GM12878 (cell line): ENCODE results near the gene MRPS25. TPM values are rescaled to one million over a fixed set of nuclear protein-coding genes. Genes with fewer than 3 reads are reported as not detected.

Source experiments
- CBFB ChIP-seq: IDR thresholded peaks from 2 replicates; pipeline ENCODE4 v1.6.1; 2016; ENCODE audit warnings: antibody characterized with exemption, low read depth
- CHD4 ChIP-seq: fragments of 200-600 bp; sonication (generic); IDR thresholded peaks from 2 replicates; pipeline ENCODE4 v1.6.1; 2016; ENCODE audit warnings: mild to moderate bottlenecking
- CUX1 ChIP-seq: IDR thresholded peaks from 2 replicates; pipeline ENCODE4 v1.6.1; 2012; ENCODE audit warnings: improper control_type of control experiment, low read depth, low read length; ENCODE audit not compliant: insufficient replicate concordance
- E2F4 ChIP-seq: IDR thresholded peaks from 2 replicates; pipeline ENCODE4 v1.6.1; 2012; ENCODE audit warnings: low read depth, low read length, improper control_type of control experiment
- EGR1 ChIP-seq, 2 experiments: IDR thresholded peaks; 1 replicate in 1 of 2; 2 replicates in 1 of 2; pipeline ENCODE4 v1.6.1; 2011 to 2012; ENCODE audit warnings: low read depth in 2 of 2, low read length in 2 of 2, borderline replicate concordance in 1 of 2, mild to moderate bottlenecking in 1 of 2, moderate library complexity in 1 of 2
- IKZF1 ChIP-seq: fragments of 450-650 bp; conservative IDR thresholded peaks from 2 replicates; pipeline ENCODE4 v1.6.1; 2017; ENCODE audit warnings: antibody characterized with exemption, mild to moderate bottlenecking
- IRF3 ChIP-seq: fragments of 450-650 bp; IDR thresholded peaks from 2 replicates; pipeline ENCODE4 v1.6.1; 2014; ENCODE audit warnings: mild to moderate bottlenecking
- MYC ChIP-seq: IDR thresholded peaks from 2 replicates; pipeline ENCODE4 v1.6.1; 2011; ENCODE audit warnings: mild to moderate bottlenecking, low read length, moderate library complexity, inconsistent platforms; ENCODE audit not compliant: insufficient read depth, insufficient replicate concordance, insufficient read length, severe bottlenecking
- NFXL1 ChIP-seq: fragments of 450-650 bp; IDR thresholded peaks from 2 replicates; pipeline ENCODE4 v1.6.1; 2017; ENCODE audit warnings: antibody characterized with exemption, mild to moderate bottlenecking, borderline replicate concordance
- NKRF ChIP-seq: fragments of 450-650 bp; conservative IDR thresholded peaks from 2 replicates; pipeline ENCODE4 v1.6.1; 2017; ENCODE audit warnings: mild to moderate bottlenecking, moderate library complexity
- POLR2A ChIP-seq: IDR thresholded peaks from 2 replicates; pipeline ENCODE4 v1.6.1; 2011; ENCODE audit warnings: low read depth, mild to moderate bottlenecking, low read length
- RBBP5 ChIP-seq: fragments of 200-600 bp; sonication (generic); conservative IDR thresholded peaks from 2 replicates; pipeline ENCODE4 v1.6.1; 2016
- RFX5 ChIP-seq: IDR thresholded peaks from 2 replicates; pipeline ENCODE4 v1.6.1; 2011; ENCODE audit warnings: low read depth, low read length, improper control_type of control experiment
- STAT1 ChIP-seq: fragments of 450-650 bp; conservative IDR thresholded peaks from 2 replicates; pipeline ENCODE4 v1.6.1; 2014; ENCODE audit warnings: antibody characterized with exemption, mild to moderate bottlenecking
- ZNF24 ChIP-seq: fragments of 450-650 bp; IDR thresholded peaks from 2 replicates; pipeline ENCODE4 v1.6.1; 2017; ENCODE audit warnings: antibody characterized with exemption, mild to moderate bottlenecking
- ZNF274 ChIP-seq: IDR thresholded peaks from one replicate; pipeline ENCODE4 v1.8.0; 2011; ENCODE audit not compliant: insufficient read length, insufficient read depth
- ZNF687 ChIP-seq: fragments of 450-650 bp; IDR thresholded peaks from 2 replicates; pipeline ENCODE4 v1.6.1; 2017; ENCODE audit warnings: mild to moderate bottlenecking, moderate library complexity
- polyA plus RNA-seq, 11 experiments: library from polyadenylated mRNA; depleted of rRNA in 4 of 11; unstranded in 6 of 11; stranded (reverse) in 5 of 11; fragments of >200 nt; fragmentation: Nextera tagmentation in 4 of 11; fragmentation: Illumina TruSeq in 1 of 11; extraction: Ambion mirVana in 4 of 11; extraction: Trizol in 1 of 11; gene quantifications; 1 replicate in 1 of 11; 2 replicates in 10 of 11; pipeline versions ENCODE4 v1.2.1 to v1.2.3, GENCODE V29; 2011 to 2016; ENCODE audit warnings: inconsistent platforms in 2 of 11, missing spikeins in 2 of 11, low read depth in 1 of 11
- total RNA-seq, 4 experiments: library from RNA; depleted of rRNA in 3 of 4; stranded (reverse); fragments of >200 nt in 3 of 4; fragmentation: Illumina TruSeq in 1 of 4; extraction: Trizol in 1 of 4; gene quantifications; 2 replicates each; pipeline versions ENCODE4 v1.2.1 to v1.2.3, GENCODE V29; 2013 to 2021

Gene MRPS25
- total and polyA plus RNA-seq, 10 of the 15 experiments (the other 5 are each of a cell fraction or from before 2014, with no cell fraction given), result 17.0 to 114 (median 62.2) TPM

- no peak for TF ChIP-seq NKRF
- TF ChIP-seq CBFB, result no peak
- TF ChIP-seq IRF3, result no peak
- no peak for TF ChIP-seq POLR2A
- TF ChIP-seq CUX1, result no peak
- no peak for TF ChIP-seq NFXL1
- TF ChIP-seq ZNF687, result no peak
- no peak; a peak in 1 of 3 replicates for TF ChIP-seq EGR1 (IDR thresholded peaks at IDR 0.05; ENCODE audit: borderline replicate concordance in 1 of 2, low read depth in 2 of 2, low read length in 2 of 2)
- TF ChIP-seq CHD4, result no peak
- no peak for TF ChIP-seq RBBP5
- TF ChIP-seq ZNF274, result no peak
- TF ChIP-seq STAT1, result no peak
- no peak for TF ChIP-seq RFX5
- no peak for TF ChIP-seq MYC
- peak; percentile 75 for TF ChIP-seq IKZF1
- TF ChIP-seq E2F4, result no peak
- no peak for TF ChIP-seq ZNF24
These were observed 14.6 kb downstream of the MRPS25 start (continued) for GRCh38 chr3:15050405-15051092.
